DND-41 (cell line): ENCODE measurements around the gene VWF.

Experiments
- ATAC-seq: fragments of 200-7000 bp; cut with Tn5 transposase; 3 replicates; pipeline ENCODE4 v1.9.1; 2021; ENCODE audit warnings: low read depth; ENCODE audit not compliant: insufficient read depth
- DNase-seq: peaks from one replicate; pipeline ENCODE4 v3.0.0-alpha.2; 2020
- H2AFZ ChIP-seq: 2 replicates; pipeline ENCODE4 v1.6.0; 2012; ENCODE audit warnings: low read depth, low read length
- H3K27ac ChIP-seq: 2 replicates; pipeline ENCODE4 v1.5.1; 2012; ENCODE audit warnings: low read length, inconsistent platforms
- H3K27me3 ChIP-seq: fragments of 200-600 bp; sonication (generic); 2 replicates; pipeline ENCODE4 v1.6.0; 2012; ENCODE audit warnings: low read length, mild to moderate bottlenecking, inconsistent platforms; ENCODE audit not compliant: insufficient read depth, poor library complexity
- H3K36me3 ChIP-seq: 2 replicates; pipeline ENCODE4 v1.5.1; 2012; ENCODE audit warnings: low read length, inconsistent platforms; ENCODE audit not compliant: insufficient read depth
- H3K4me1 ChIP-seq: 2 replicates; pipeline ENCODE4 v1.5.1; 2012; ENCODE audit warnings: mild to moderate bottlenecking, low read length; ENCODE audit not compliant: insufficient read depth
- H3K4me2 ChIP-seq: 2 replicates; pipeline ENCODE4 v1.6.0; 2012; ENCODE audit warnings: mild to moderate bottlenecking, moderate library complexity, low read length, inconsistent platforms; ENCODE audit not compliant: insufficient read depth
- H3K4me3 ChIP-seq, 2 experiments: fragments of 200-600 bp in 1 of 2; shearing (Covaris generic) in 1 of 2; 2 replicates each; pipeline ENCODE4 v1.5.1; 2012 to 2016; ENCODE audit warnings: inconsistent platforms in 2 of 2, low read length in 2 of 2, mild to moderate bottlenecking in 2 of 2, low read depth in 1 of 2, moderate library complexity in 1 of 2
- H3K79me2 ChIP-seq: 2 replicates; pipeline ENCODE4 v1.6.0; 2012; ENCODE audit warnings: low read length, inconsistent platforms; ENCODE audit not compliant: insufficient read depth
- H3K9ac ChIP-seq: 2 replicates; pipeline ENCODE4 v1.6.0; 2012; ENCODE audit warnings: low read depth, mild to moderate bottlenecking, inconsistent platforms, low read length, moderate library complexity
- H3K9me3 ChIP-seq: 2 replicates; pipeline ENCODE4 v1.5.1; 2012; ENCODE audit warnings: low read length, moderate library complexity, mild to moderate bottlenecking, inconsistent platforms; ENCODE audit not compliant: insufficient read depth, severe bottlenecking
- H4K20me1 ChIP-seq: 2 replicates; pipeline ENCODE4 v1.6.0; 2012; ENCODE audit warnings: low read length; ENCODE audit not compliant: insufficient read depth
- EZH2 ChIP-seq: IDR thresholded peaks from 3 replicates; pipeline ENCODE4 v1.6.1; 2012; ENCODE audit warnings: borderline replicate concordance, low read depth, mild to moderate bottlenecking, moderate library complexity, low read length, inconsistent platforms; ENCODE audit not compliant: severe bottlenecking
- TF ChIP-seq, protein P1 (sequence below): IDR thresholded peaks from 2 replicates; pipeline ENCODE4 v1.5.1; 2012; ENCODE audit warnings: borderline replicate concordance, low read length, moderate library complexity, mild to moderate bottlenecking; ENCODE audit not compliant: poor library complexity, severe bottlenecking; ENCODE audit errors: extremely low read depth

The VWF gene

DNA sequence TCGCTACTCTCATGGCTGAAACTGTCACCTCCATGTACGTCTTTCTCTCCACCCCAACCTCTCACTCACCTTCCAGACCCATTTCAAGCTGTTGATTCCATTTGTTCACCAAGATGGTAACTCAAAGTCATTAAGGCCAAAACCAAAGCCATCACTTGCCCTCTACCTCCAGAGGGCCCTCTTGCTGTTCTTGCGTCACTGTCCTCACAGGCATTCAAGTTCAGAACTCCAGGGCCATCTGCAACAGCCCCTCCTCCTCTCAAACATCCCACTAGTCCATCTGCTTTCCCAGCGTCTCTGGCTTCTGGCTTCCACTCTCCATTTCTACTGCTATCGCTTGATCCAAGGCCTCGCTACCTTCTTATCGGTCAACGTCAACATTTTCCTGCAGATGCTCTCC is 74.5 kb downstream of the VWF start:
- H3K4me1 ChIP-seq, result no peaks in the 10 kb centered on the region
- H4K20me1 ChIP-seq, result no peaks in the 10 kb centered on the region
- H3K4me3 ChIP-seq, result no peak overlapping the region
- H2AFZ ChIP-seq, result no peak overlapping the region
- H3K79me2 ChIP-seq, result no peaks in the 10 kb centered on the region
- peaks cover 26% of the 10 kb centered on the region for H3K27me3 ChIP-seq
- H3K27ac ChIP-seq, result no peak overlapping the region
- TF ChIP-seq, protein P1, sequence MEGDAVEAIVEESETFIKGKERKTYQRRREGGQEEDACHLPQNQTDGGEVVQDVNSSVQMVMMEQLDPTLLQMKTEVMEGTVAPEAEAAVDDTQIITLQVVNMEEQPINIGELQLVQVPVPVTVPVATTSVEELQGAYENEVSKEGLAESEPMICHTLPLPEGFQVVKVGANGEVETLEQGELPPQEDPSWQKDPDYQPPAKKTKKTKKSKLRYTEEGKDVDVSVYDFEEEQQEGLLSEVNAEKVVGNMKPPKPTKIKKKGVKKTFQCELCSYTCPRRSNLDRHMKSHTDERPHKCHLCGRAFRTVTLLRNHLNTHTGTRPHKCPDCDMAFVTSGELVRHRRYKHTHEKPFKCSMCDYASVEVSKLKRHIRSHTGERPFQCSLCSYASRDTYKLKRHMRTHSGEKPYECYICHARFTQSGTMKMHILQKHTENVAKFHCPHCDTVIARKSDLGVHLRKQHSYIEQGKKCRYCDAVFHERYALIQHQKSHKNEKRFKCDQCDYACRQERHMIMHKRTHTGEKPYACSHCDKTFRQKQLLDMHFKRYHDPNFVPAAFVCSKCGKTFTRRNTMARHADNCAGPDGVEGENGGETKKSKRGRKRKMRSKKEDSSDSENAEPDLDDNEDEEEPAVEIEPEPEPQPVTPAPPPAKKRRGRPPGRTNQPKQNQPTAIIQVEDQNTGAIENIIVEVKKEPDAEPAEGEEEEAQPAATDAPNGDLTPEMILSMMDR, result no peak
- no peak for TF ChIP-seq EZH2
- H3K9me3 ChIP-seq, result no peaks in the 10 kb centered on the region
- H3K4me2 ChIP-seq, result no peak overlapping the region
- no peaks in the 10 kb centered on the region for H3K36me3 ChIP-seq
- H3K9ac ChIP-seq, result no peak overlapping the region
- DNase-seq (no peak), ATAC-seq (no peak)

DNA sequence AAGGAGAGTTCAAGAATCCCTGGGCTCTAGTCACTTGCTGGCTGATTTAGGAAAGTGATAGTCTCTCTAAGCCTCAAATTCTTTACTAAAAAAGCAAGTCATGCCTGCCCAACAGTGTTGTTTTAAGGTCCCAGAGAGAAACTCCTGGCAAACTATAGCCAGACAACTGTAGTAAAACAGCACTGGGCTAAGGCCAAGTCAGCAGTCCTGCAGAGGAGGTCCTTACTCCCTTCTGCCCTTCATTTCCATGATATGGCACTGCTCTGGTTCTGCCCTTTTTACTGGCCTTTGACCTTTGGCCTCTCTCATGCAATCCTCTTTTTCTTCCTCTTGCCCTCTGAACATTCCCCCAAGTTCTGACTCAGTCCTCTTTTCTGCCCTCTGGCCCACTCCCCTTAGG is 74.9 kb downstream of the VWF start:
- H3K36me3 ChIP-seq, result no peaks in the 10 kb centered on the region
- H3K4me3 ChIP-seq, result no peak overlapping the region
- no peak overlapping the region for H3K4me2 ChIP-seq
- no peak overlapping the region for H2AFZ ChIP-seq
- ATAC-seq (no peak), DNase-seq (no peak)
- H3K79me2 ChIP-seq, result no peaks in the 10 kb centered on the region
- no peaks in the 10 kb centered on the region for H3K9me3 ChIP-seq
- peaks cover 29% of the 10 kb centered on the region for H3K27me3 ChIP-seq
- H4K20me1 ChIP-seq, result no peaks in the 10 kb centered on the region
- TF ChIP-seq, protein P1, result no peak
- no peak for TF ChIP-seq EZH2
- H3K4me1 ChIP-seq, result no peaks in the 10 kb centered on the region
- no peak overlapping the region for H3K9ac ChIP-seq
- H3K27ac ChIP-seq, result no peak overlapping the region

DNA sequence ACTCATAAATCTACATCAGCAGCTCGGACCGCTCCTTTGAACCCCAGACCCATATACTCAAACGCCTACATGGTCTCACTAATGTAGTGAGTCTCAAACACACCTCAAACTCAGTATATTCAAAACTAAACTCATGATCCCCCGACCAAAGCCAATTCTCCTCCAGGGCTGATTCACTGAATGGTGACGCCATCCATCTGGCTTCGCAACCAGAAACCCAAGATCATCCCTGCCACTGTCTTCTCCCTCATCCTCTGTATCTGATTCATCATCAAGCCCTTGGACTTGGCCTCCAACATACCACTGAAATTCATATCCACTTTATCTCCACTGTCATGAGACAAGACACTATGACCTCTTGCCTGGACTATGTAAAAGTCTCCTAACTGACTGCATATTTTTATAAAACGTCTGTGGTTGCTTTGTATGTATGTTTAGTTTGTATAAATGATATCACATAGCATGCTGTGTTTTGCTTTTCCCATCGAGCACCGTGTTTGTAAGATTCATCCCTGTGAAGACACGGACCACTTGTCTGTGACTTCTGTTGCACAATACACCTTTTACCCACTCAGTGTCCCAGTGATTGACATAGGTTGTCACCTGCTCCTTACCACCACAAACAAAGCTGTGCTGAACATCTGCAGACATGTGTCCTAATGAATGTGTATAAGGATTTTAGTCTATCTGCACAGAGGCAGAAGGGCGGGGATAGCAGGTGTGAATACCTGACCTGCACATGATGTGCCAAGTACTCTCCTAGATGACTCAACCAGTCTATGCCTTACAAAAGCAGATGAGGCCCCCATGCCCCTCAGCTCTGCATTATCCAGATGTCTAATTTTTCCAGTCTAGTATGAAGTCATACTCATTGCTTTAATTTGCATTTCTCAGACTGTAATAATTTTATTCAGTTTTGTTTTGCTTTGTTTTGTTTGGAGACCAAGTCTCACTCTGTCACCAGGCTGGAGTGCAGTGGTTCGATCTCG is 76.9 kb downstream of the VWF start:
- Histone ChIP-seq H3K27ac (no peak overlapping the region), H3K4me1 (no peaks in the 10 kb centered on the region), H3K36me3 (no peaks in the 10 kb centered on the region), H3K9me3 (no peaks in the 10 kb centered on the region), H3K4me2 (no peak overlapping the region), H3K9ac (no peak overlapping the region), H3K27me3 (peaks cover 34% of the 10 kb centered on the region), H3K4me3 (no peak overlapping the region), H2AFZ (no peak overlapping the region), H4K20me1 (no peaks in the 10 kb centered on the region), H3K79me2 (no peaks in the 10 kb centered on the region)
- TF ChIP-seq EZH2, result no peak
- TF ChIP-seq, protein P1, result no peak
- no peak for DNase-seq
- ATAC-seq, result no peak
